SU-DHL-6 (cell line): Measurements from ENCODE around the gene SCAPER.

Experiments
- H2AFZ ChIP-seq: fragments of 200-600 bp; sonication (generic); 2 replicates; pipeline ENCODE4 v1.6.1; 2014; ENCODE audit warnings: low read depth, mild to moderate bottlenecking, moderate library complexity, mixed read lengths, antibody characterized with exemption, low read length; ENCODE audit not compliant: severe bottlenecking
- H3F3A ChIP-seq: fragments of 200-600 bp; shearing (Covaris generic); 2 replicates; pipeline ENCODE4 v1.6.0; 2016; ENCODE audit warnings: antibody characterized with exemption, mild to moderate bottlenecking; ENCODE audit not compliant: insufficient read depth
- H3K27ac ChIP-seq: fragments of 200-600 bp; sonication (generic); 2 replicates; pipeline ENCODE4 v1.5.1; 2016; ENCODE audit warnings: low read depth, mild to moderate bottlenecking, low read length, moderate library complexity, mixed read lengths
- H3K27me3 ChIP-seq: fragments of 200-600 bp; sonication (generic), shearing (Covaris generic); 2 replicates; pipeline ENCODE4 v1.6.0; 2014; ENCODE audit warnings: mild to moderate bottlenecking, low read length
- H3K36me3 ChIP-seq: fragments of 200-600 bp; sonication (generic); 2 replicates; pipeline ENCODE4 v1.6.1; 2014; ENCODE audit warnings: mild to moderate bottlenecking, low read length, mixed read lengths
- H3K4me2 ChIP-seq: fragments of 300-600, 200-600 bp; shearing (Covaris generic), sonication (generic); 2 replicates; pipeline ENCODE4 v1.6.0; 2014; ENCODE audit warnings: low read length, low read depth, mild to moderate bottlenecking; ENCODE audit not compliant: poor library complexity, severe bottlenecking
- H3K4me3 ChIP-seq: fragments of 200-600 bp; sonication (generic); 2 replicates; pipeline ENCODE4 v1.5.1; 2014; ENCODE audit warnings: antibody characterized with exemption, low read length, mild to moderate bottlenecking, mixed read lengths; ENCODE audit not compliant: insufficient read depth, poor library complexity, severe bottlenecking
- H3K79me2 ChIP-seq: fragments of 200-600 bp; sonication (generic); 2 replicates; pipeline ENCODE4 v1.6.1; 2014; ENCODE audit warnings: mild to moderate bottlenecking, low read length, moderate library complexity; ENCODE audit not compliant: insufficient read depth
- H3K9ac ChIP-seq: fragments of 200-600 bp; sonication (generic); 2 replicates; pipeline ENCODE4 v1.7.0; 2014; ENCODE audit warnings: mild to moderate bottlenecking, low read length
- H3K9me2 ChIP-seq: fragments of 200-600 bp; sonication (generic); replicated peaks from 2 replicates; pipeline ENCODE4 v1.6.1; 2014; ENCODE audit warnings: low read length; ENCODE audit not compliant: insufficient read depth
- H3K9me3 ChIP-seq: fragments of 200-600 bp; sonication (generic); 2 replicates; pipeline ENCODE4 v1.6.1; 2014; ENCODE audit warnings: low read length, mixed read lengths; ENCODE audit not compliant: insufficient read depth
- H4K20me1 ChIP-seq: fragments of 200-600 bp; sonication (generic); 2 replicates; pipeline ENCODE4 v1.6.1; 2014; ENCODE audit warnings: low read depth, mild to moderate bottlenecking, antibody characterized with exemption, low read length, moderate library complexity, mixed read lengths
- EZH2phosphoT487 ChIP-seq: fragments of 200-600 bp; sonication (generic), shearing (Covaris generic); conservative IDR thresholded peaks from 2 replicates; pipeline ENCODE4 v1.6.1; 2018; ENCODE audit warnings: mild to moderate bottlenecking, antibody characterized with exemption, low read length, moderate library complexity, mixed read lengths
- TF ChIP-seq, protein P1 (sequence below): fragments of 200-600 bp; sonication (generic); IDR thresholded peaks from one replicate; pipeline ENCODE4 v1.5.1; 2017; ENCODE audit warnings: antibody characterized with exemption, mild to moderate bottlenecking, low read length, moderate library complexity; ENCODE audit not compliant: insufficient read depth, poor library complexity, severe bottlenecking

SCAPER gene

GRCh38 chr15:76391309-76391708 lies 513.8 kb downstream of the SCAPER start:
- Histone ChIP-seq H2AFZ (no peak overlapping the region), H3K27ac (no peak overlapping the region), H3K4me3 (no peak overlapping the region), H3F3A (no peaks in the 10 kb centered on the region), H3K27me3 (no peaks in the 10 kb centered on the region), H3K36me3 (no peaks in the 10 kb centered on the region), H3K9me3 (no peaks in the 10 kb centered on the region), H3K9ac (no peak overlapping the region), H3K9me2 (no peaks in the 10 kb centered on the region), H3K4me2 (no peak overlapping the region), H3K79me2 (no peaks in the 10 kb centered on the region), H4K20me1 (no peaks in the 10 kb centered on the region)
- TF ChIP-seq, protein P1, sequence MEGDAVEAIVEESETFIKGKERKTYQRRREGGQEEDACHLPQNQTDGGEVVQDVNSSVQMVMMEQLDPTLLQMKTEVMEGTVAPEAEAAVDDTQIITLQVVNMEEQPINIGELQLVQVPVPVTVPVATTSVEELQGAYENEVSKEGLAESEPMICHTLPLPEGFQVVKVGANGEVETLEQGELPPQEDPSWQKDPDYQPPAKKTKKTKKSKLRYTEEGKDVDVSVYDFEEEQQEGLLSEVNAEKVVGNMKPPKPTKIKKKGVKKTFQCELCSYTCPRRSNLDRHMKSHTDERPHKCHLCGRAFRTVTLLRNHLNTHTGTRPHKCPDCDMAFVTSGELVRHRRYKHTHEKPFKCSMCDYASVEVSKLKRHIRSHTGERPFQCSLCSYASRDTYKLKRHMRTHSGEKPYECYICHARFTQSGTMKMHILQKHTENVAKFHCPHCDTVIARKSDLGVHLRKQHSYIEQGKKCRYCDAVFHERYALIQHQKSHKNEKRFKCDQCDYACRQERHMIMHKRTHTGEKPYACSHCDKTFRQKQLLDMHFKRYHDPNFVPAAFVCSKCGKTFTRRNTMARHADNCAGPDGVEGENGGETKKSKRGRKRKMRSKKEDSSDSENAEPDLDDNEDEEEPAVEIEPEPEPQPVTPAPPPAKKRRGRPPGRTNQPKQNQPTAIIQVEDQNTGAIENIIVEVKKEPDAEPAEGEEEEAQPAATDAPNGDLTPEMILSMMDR = no peak
- TF ChIP-seq EZH2phosphoT487 = no peak

DNA sequence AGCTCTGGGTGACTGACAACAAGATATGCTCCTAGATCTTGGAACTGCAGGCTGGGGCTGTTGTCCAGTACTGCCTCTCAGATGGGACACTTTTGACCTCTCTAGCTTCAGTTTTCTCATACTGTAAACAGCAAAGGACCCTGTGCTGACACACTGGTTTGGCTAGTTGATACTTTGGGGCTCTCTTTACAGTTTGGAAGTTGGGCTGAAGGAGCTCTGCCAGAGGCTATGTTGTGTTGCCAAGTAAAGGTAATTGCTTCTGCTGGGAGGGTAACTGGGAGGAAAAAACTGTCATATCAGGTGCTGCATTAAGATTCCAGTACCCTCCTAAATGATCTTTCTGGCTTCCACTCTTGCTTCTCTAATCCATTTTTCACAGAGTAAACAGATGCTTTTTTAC lies 514.6 kb downstream of the SCAPER start:
- no peak overlapping the region for H3K4me3 ChIP-seq
- no peaks in the 10 kb centered on the region for H3K27me3 ChIP-seq
- no peaks in the 10 kb centered on the region for H4K20me1 ChIP-seq
- H3K9ac ChIP-seq = no peak overlapping the region
- H3K4me2 ChIP-seq = no peak overlapping the region
- no peaks in the 10 kb centered on the region for H3K36me3 ChIP-seq
- H3F3A ChIP-seq = no peaks in the 10 kb centered on the region
- H3K79me2 ChIP-seq = no peaks in the 10 kb centered on the region
- no peaks in the 10 kb centered on the region for H3K9me3 ChIP-seq
- H3K27ac ChIP-seq = no peak overlapping the region
- no peak overlapping the region for H2AFZ ChIP-seq
- TF ChIP-seq EZH2phosphoT487 = no peak
- TF ChIP-seq, protein P1 = no peak
- H3K9me2 ChIP-seq = no peaks in the 10 kb centered on the region

DNA sequence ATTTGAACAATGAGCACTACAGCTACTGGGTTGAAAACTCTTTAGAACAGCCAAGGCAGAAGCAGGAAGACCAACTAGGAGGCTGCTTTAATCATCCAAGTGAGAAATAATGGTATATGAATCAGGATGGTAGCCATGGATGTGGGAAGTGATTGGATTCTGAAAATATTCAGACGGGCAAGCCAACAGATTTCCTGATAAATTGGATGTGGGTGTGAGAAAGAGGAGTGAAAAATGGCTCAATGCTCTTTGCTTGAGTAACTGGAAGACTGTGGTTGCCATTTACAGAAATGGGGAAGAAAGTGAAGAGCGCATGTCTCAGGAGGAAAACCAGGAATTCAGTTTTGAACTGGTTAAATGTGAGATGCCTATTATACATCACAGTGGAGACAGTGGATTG lies 518.2 kb downstream of the SCAPER start:
- H3K79me2 ChIP-seq = no peaks in the 10 kb centered on the region
- no peaks in the 10 kb centered on the region for H3F3A ChIP-seq
- TF ChIP-seq, protein P1 = no peak
- no peak for TF ChIP-seq EZH2phosphoT487
- H3K27me3 ChIP-seq = no peaks in the 10 kb centered on the region
- no peak overlapping the region for H3K27ac ChIP-seq
- H4K20me1 ChIP-seq = no peaks in the 10 kb centered on the region
- H3K4me2 ChIP-seq = no peak overlapping the region
- no peaks in the 10 kb centered on the region for H3K36me3 ChIP-seq
- H3K9ac ChIP-seq = no peak overlapping the region
- no peaks in the 10 kb centered on the region for H3K9me2 ChIP-seq
- H2AFZ ChIP-seq = no peak overlapping the region
- H3K4me3 ChIP-seq = no peak overlapping the region
- no peaks in the 10 kb centered on the region for H3K9me3 ChIP-seq
